ENCODE data around the gene RBFA. TPM values are rescaled to one million over a fixed set of nuclear protein-coding genes. Genes with fewer than 3 reads are reported as not detected.

Gene RBFA
- polyA plus RNA-seq, 1 of the 3 experiments (the other 2 are of a cell fraction), result 57.6 TPM

DNA sequence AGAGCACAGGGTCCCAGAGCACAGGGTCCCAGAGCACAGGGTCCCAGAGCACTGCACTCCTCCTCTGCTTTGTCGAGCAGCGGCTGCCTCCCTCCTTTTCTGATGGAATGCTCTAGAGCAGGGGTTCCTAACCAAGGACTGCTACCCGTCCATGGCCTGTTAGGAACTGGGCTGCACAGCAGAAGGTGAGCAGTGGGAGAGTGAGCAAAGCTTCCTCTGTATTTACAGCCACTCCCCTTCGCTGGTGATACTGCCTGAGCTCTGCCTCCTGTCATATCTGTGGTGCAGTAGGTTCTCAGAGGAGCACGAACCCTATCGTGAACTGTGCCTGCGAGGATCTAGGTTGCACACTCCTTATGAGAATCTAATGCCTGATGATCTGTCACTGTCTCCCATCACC is 41.7 kb downstream of the RBFA start:
- TF ChIP-seq SIN3A (IDR thresholded peaks at IDR 0.05; ENCODE audit: borderline replicate concordance, low read depth, low read length), result no peak
- WGBS (ENCODE audit: low lambda C conversion rate), result 45% methylated on average over 7 of the region's 7 CpGs
- Histone ChIP-seq H3K4me2 (no peak overlapping the region), H3F3A (replicated peaks; ENCODE audit: insufficient read depth) (no peaks in the 10 kb centered on the region), H3K9ac (no peak overlapping the region), H4K20me1 (ENCODE audit: insufficient read depth) (no peaks in the 10 kb centered on the region), H3K4me3 (ENCODE audit: low read depth in 2 of 2, low read length in 1 of 2) (no peak overlapping the region), H3K79me2 (ENCODE audit: insufficient read depth) (no peaks in the 10 kb centered on the region), H3K4me1 (ENCODE audit: control insufficient read depth in 1 of 2, insufficient read depth in 2 of 2, low read depth in 1 of 2, low read length in 1 of 2) (no peaks in the 10 kb centered on the region), H3K9me3 (no peaks in the 10 kb centered on the region), H3K36me3 (replicated peaks in 1 of 2; ENCODE audit: control insufficient read depth in 1 of 2, insufficient read depth in 2 of 2, low read length in 1 of 2) (no peaks in the 10 kb centered on the region), H3K27me3 (ENCODE audit: insufficient read depth) (peaks cover 12% of the 10 kb centered on the region; the same call in 1 of the 2 replicates), H3K9me2 (no peaks in the 10 kb centered on the region), H2AFZ (ENCODE audit: low read depth) (no peak overlapping the region), H3K27ac (ENCODE audit: low read depth in 2 of 2, low read length in 1 of 2) (no peak overlapping the region)
- ChIA-PET POLR2A (no interaction called here), CTCF (no interaction called here)
- no peak for DNase-seq

DNA sequence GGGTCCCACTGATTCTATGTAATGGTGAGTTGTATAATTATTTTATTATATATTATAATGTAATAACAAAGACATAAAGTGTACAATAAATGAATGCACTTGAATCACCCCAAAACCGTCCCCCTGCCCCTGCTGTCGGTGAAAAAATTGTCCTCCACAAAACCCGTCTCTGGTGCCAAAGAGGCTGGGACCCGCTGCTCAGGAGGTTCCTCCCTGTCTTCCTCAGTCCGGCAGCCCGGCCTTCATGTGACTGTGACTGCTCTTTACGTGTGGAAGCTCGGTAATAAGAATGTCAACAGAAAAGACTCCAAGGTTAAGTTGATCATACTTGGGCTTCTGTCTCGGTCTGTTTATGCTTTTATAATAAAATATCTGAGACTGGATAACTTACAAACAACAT is 42.1 kb downstream of the RBFA start:
- no peak overlapping the region for H3K4me2 ChIP-seq
- POLR2A ChIA-PET, result no interaction called here
- 65% methylated on average over 9 of the region's 9 CpGs for whole genome bisulfite sequencing (ENCODE audit: low lambda C conversion rate)
- no peaks in the 10 kb centered on the region for H3F3A ChIP-seq (replicated peaks; ENCODE audit: insufficient read depth)
- TF ChIP-seq, protein P1, sequence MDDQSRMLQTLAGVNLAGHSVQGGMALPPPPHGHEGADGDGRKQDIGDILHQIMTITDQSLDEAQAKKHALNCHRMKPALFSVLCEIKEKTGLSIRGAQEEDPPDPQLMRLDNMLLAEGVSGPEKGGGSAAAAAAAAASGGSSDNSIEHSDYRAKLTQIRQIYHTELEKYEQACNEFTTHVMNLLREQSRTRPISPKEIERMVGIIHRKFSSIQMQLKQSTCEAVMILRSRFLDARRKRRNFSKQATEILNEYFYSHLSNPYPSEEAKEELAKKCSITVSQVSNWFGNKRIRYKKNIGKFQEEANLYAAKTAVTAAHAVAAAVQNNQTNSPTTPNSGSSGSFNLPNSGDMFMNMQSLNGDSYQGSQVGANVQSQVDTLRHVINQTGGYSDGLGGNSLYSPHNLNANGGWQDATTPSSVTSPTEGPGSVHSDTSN (IDR thresholded peaks at IDR 0.05), result no peak
- no peak for TF ChIP-seq EZH2phosphoT487 (IDR thresholded peaks at IDR 0.05; ENCODE audit: borderline replicate concordance, low read depth)
- no peak for TF ChIP-seq RAD21 (IDR thresholded peaks at IDR 0.05; ENCODE audit: low read length)
- no peak for TF ChIP-seq RXRA (IDR thresholded peaks at IDR 0.05; ENCODE audit: borderline replicate concordance, low read depth)
- H3K9me2 ChIP-seq, result no peaks in the 10 kb centered on the region
- no peak overlapping the region for H3K27ac ChIP-seq (ENCODE audit: low read depth in 2 of 2, low read length in 1 of 2)
- no peak for DNase-seq
- H3K36me3 ChIP-seq (replicated peaks in 1 of 2; ENCODE audit: control insufficient read depth in 1 of 2, insufficient read depth in 2 of 2, low read length in 1 of 2), result no peaks in the 10 kb centered on the region
- no peaks in the 10 kb centered on the region for H3K79me2 ChIP-seq (ENCODE audit: insufficient read depth)
- no peaks in the 10 kb centered on the region for H3K4me1 ChIP-seq (ENCODE audit: control insufficient read depth in 1 of 2, insufficient read depth in 2 of 2, low read depth in 1 of 2, low read length in 1 of 2)
- no peak overlapping the region for H3K4me3 ChIP-seq (ENCODE audit: low read depth in 2 of 2, low read length in 1 of 2)
- CTCF ChIA-PET, result no interaction called here
- no peaks in the 10 kb centered on the region for H3K9me3 ChIP-seq
- H4K20me1 ChIP-seq (ENCODE audit: insufficient read depth), result no peaks in the 10 kb centered on the region
- H3K9ac ChIP-seq, result no peak overlapping the region
- peaks cover 12% of the 10 kb centered on the region; the same call in 1 of the 2 replicates for H3K27me3 ChIP-seq (ENCODE audit: insufficient read depth)
- no peak overlapping the region for H2AFZ ChIP-seq (ENCODE audit: low read depth)

DNA sequence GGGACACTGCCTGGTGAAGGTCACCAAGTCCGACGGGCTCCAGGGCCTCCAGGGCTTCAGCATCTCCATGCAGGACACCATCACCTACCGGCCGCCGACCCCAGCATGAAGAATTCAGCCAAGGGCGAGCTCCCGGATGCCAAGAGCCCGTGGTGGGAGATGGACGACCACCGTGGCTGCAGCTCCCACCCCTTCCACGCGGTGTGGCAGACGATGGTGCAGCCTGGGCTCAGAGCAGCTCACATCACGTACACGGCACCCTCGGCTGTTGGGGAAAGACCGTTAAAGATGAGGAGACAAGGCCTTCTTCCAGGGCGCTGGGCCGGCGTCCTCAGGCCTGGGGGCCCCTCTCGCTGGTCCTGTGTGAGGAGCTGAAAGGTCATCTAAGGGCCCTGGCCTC is 43.6 kb downstream of the RBFA start:
- no peaks in the 10 kb centered on the region for H4K20me1 ChIP-seq (ENCODE audit: insufficient read depth)
- H2AFZ ChIP-seq (ENCODE audit: low read depth), result no peak overlapping the region
- WGBS (ENCODE audit: low lambda C conversion rate), result 74% methylated on average over 6 of the region's 21 CpGs
- no peaks in the 10 kb centered on the region for H3K36me3 ChIP-seq (replicated peaks in 1 of 2; ENCODE audit: control insufficient read depth in 1 of 2, insufficient read depth in 2 of 2, low read length in 1 of 2)
- no peaks in the 10 kb centered on the region for H3K79me2 ChIP-seq (ENCODE audit: insufficient read depth)
- H3K4me3 ChIP-seq (ENCODE audit: low read depth in 2 of 2, low read length in 1 of 2), result no peak overlapping the region
- no peaks in the 10 kb centered on the region for H3K4me1 ChIP-seq (ENCODE audit: control insufficient read depth in 1 of 2, insufficient read depth in 2 of 2, low read depth in 1 of 2, low read length in 1 of 2)
- ChIA-PET POLR2A (no interaction called here), CTCF (no interaction called here)
- no peak for DNase-seq
- no peak overlapping the region for H3K9ac ChIP-seq
- H3K9me3 ChIP-seq, result no peaks in the 10 kb centered on the region
- no peaks in the 10 kb centered on the region for H3K9me2 ChIP-seq
- H3K27ac ChIP-seq (ENCODE audit: low read depth in 2 of 2, low read length in 1 of 2), result no peak overlapping the region
- TF ChIP-seq FOXJ3 (CRISPR knock-in tag; IDR thresholded peaks at IDR 0.05) (no peak), POLR2AphosphoS5 (IDR thresholded peaks at IDR 0.05; ENCODE audit: low read depth, low read length) (no peak), SIN3A (IDR thresholded peaks at IDR 0.05; ENCODE audit: borderline replicate concordance, low read depth, low read length) (no peak), JUND (IDR thresholded peaks at IDR 0.05) (no peak)
- H3F3A ChIP-seq (replicated peaks; ENCODE audit: insufficient read depth), result no peaks in the 10 kb centered on the region
- no peak overlapping the region for H3K4me2 ChIP-seq
- H3K27me3 ChIP-seq (ENCODE audit: insufficient read depth), result peaks cover 12% of the 10 kb centered on the region; the same call in 1 of the 2 replicates

Other genes starting within 250 kb of the RBFA start
- not detected in 2 replicates for gene KCNG2, start 236.5 kb upstream of the RBFA start, polyA plus RNA-seq (2012; rRNA removed)
- 14.5 and 14.9 TPM in 2 replicates for gene SLC66A2, start 82.8 kb upstream of the RBFA start, polyA plus RNA-seq (2012; rRNA removed)
- gene HSBP1L1, start 69.8 kb upstream of the RBFA start, polyA plus RNA-seq (2012; rRNA removed), result 7.4 and 8.4 TPM in 2 replicates
- gene TXNL4A, start 45.9 kb upstream of the RBFA start, polyA plus RNA-seq (2012; rRNA removed), result 86.9 and 158 TPM in 2 replicates
- gene ADNP2, start 74.8 kb downstream of the RBFA start, polyA plus RNA-seq (2012; rRNA removed), result 4.3 and 4.6 TPM in 2 replicates
- gene PARD6G, start 213.1 kb downstream of the RBFA start, polyA plus RNA-seq (2012; rRNA removed), result 4.0 and 4.3 TPM in 2 replicates